HG03432 (cell line): Measurements from ENCODE around the gene LSM14A.
A peak's percentile ranks its signal among the peaks of the same experiment; 100 is the strongest.
"Not testable (repeated sequence)": the region's sequence is repeated elsewhere in the genome, so short reads cannot be mapped to it uniquely, and the experiment has no call there.

ENCODE experiments used
- ATAC-seq: cut with Tn5 transposase; IDR thresholded peaks from one replicate; pipeline ENCODE4 v1.9.1; 2021; ENCODE audit warnings: mild to moderate bottlenecking, moderate library complexity; ENCODE audit not compliant: unreplicated experiment

Gene LSM14A

DNA sequence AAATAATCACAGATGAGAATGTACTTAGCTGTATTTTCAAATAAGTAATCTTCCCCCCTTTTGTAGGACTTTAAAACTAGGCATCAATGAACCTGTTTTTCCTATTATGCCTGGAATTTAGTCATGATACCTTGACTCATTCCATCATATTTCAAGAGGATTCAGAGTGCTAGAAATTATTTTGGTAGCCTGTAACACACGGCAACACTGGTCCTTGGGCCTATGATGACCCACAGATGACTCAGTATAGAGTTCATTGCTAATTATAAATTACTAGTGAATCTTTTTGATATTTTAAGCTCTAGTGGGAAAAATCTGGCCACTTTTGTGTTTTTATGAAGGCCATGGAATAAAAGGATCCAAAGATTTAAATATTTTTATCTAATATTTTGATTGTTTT lies 56.0 kb downstream of the LSM14A start:
- ATAC-seq = no peak

GRCh38 chr19:34228762-34229161 lies 56.5 kb downstream of the LSM14A start:
- no peak for ATAC-seq

GRCh38 chr19:34229721-34230120 lies 57.4 kb downstream of the LSM14A start:
- ATAC-seq = no peak

DNA sequence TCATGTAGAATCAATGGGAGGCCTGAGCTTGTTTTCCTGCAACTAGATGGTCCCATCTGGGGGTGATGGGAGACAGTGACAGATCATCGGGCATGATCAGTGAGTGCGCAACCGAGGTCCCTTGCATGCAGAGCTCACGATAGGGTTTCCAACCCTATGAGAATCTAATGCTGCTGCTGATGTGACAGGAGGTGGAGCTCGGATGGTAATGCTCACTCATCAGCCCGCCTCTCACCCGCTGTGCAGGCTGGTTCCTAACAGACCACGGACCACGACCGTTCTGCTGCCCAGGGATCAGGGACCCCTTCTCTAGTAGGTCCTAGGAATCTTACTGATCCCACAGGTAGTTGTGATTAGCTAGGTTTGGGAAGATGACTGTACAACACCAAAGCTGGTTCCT lies 58.5 kb downstream of the LSM14A start:
- ATAC-seq = no peak

- ATAC-seq = no peak
Observed at GRCh38 chr19:34231439-34231838, 59.1 kb downstream of the LSM14A start.

DNA sequence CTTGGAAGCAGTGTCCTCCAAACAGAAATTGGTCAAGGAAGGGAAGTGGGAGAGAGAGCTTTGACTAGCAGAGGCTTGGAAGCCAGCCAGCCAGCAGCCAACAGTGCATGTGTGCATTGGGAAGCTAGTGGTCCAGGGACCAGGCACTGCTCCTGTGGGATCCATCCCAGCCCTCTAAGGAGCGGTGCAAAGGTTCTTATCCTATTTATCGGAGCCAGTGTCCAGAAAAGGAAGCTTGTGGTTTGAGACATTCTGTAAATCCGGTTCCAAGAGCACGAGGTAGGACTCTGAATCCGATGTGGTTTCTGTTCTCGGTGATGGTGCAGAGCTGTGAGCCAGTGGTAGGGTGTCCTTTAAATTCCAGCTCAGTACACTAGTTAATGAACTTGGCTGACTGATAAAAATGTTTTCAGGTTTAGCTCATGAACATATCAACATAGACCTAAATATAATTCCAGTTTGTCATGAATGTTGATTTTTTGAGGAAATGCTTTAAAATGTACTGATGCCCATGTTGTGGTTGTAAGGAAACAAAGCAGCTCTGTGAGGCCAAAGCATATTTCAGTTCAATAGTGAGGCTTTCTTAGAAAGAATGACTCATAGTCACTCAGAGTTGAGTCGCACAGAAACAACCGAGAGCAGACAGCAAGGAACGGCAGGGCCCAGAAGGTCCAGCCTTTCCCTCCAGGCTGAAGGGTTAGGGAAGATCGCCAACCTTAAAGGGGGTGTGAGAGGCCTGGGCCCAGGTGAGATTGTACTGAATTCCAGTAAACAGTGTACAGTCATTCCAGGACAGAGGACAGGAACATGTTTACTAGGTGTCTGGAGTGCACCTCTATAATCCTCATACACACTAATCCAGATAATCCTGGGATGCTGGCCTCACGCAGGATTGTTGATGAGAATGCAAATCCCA lies 60.5 kb downstream of the LSM14A start:
- ATAC-seq = peak; percentile 71

GRCh38 chr19:34235425-34235940 lies 63.2 kb downstream of the LSM14A start:
- no peak for ATAC-seq

GRCh38 chr19:34236035-34236987 lies 64.0 kb downstream of the LSM14A start:
- no peak for ATAC-seq

DNA sequence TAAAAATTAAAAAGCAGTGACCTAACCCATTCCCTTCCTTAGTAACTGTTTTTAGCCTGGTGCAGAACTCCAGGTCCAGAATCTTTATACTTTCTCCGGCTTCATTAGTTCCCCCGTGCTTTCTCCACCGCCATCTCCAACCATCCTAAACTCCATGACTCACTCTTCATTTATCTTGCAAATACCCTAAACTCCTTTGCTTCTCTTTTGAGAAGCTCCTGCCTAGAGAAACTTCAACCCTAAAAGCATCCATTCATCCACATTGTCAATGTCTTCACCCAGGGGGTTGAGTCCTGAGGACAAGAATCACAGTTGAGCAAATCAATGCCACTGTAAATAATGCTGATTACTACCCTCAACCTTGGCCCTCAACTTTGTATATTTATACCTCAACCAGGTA lies 65.0 kb downstream of the LSM14A start:
- ATAC-seq = no peak

GRCh38 chr19:34237939-34238338 lies 65.6 kb downstream of the LSM14A start:
- no peak for ATAC-seq

- ATAC-seq = no peak
Observed at GRCh38 chr19:34241513-34242337, 69.4 kb downstream of the LSM14A start.

GRCh38 chr19:34243138-34243875 lies 71.0 kb downstream of the LSM14A start:
- ATAC-seq = not testable (repeated sequence)

- ATAC-seq = no peak
Observed at GRCh38 chr19:34243876-34244578, 71.7 kb downstream of the LSM14A start.

- ATAC-seq = no peak
Observed at GRCh38 chr19:34244611-34245299, 72.5 kb downstream of the LSM14A start.

DNA sequence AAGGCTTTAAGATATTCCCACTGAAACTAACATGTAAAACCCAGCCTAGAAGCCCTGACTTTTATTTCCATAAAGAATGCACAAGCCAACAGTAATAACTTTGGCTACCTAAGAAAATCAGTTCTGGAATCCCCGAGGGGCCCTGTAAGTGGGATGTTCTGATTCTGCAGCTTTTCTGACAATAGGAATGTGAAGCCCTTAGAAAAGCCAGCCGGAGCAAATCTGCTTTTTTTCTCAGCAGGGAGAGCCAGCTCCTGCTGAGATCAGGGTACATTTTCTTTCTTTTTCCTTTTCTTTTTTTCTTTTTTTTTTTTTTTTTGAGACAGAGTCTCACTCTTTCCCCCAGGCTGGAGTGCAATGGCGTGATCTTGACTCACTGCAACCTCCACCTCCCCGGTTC lies 74.0 kb downstream of the LSM14A start:
- no peak for ATAC-seq

- ATAC-seq = no peak
Observed at GRCh38 chr19:34248941-34249340, 76.6 kb downstream of the LSM14A start.

DNA sequence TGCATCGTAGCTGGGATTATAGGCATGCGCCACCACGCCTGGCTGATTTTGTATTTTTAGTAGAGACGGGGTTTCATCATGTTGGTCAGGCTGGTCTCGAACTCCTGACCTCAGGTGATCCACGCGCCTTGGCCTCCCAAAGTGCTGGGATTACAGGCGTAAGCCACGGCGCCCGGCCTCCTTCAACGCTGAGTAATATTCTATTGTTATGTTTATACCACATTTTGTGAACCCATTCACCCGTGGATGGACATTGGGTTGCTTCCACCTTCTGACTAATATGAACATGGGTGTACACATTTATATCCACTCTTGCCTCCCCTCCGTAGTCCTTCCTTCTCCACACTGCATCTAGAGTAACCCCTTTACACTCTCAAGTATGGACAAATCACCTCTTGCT lies 80.9 kb downstream of the LSM14A start:
- ATAC-seq = not testable (repeated sequence)

- ATAC-seq = not testable (repeated sequence)
Observed at GRCh38 chr19:34253681-34254045, 81.4 kb downstream of the LSM14A start.
